H9 (cell line): Measurements from ENCODE around the gene METTL1. TPM values are rescaled to one million over a fixed set of nuclear protein-coding genes. Genes with fewer than 3 reads are reported as not detected.

Experiments
- DNase-seq: peaks from one replicate; pipeline ENCODE4 v3.0.0-alpha.2; 2017
- H2AFZ ChIP-seq: one replicate; pipeline ENCODE4 v1.6.1; 2013; ENCODE audit warnings: mild to moderate bottlenecking, low read length, control low read depth, moderate library complexity
- H2AK5ac ChIP-seq: 2 replicates; pipeline ENCODE4 v1.6.1; 2013; ENCODE audit warnings: low read length, control low read depth, mixed read lengths; ENCODE audit not compliant: insufficient read length
- H2BK120ac ChIP-seq: one replicate; pipeline ENCODE4 v1.6.1; 2013; ENCODE audit warnings: low read depth, mild to moderate bottlenecking, low read length, control low read depth, inconsistent platforms; ENCODE audit not compliant: poor library complexity, severe bottlenecking
- H2BK12ac ChIP-seq: 2 replicates; pipeline ENCODE4 v1.6.1; 2013; ENCODE audit warnings: low read length, control low read depth, mixed read lengths, low read depth; ENCODE audit not compliant: insufficient read length
- H2BK15ac ChIP-seq: 2 replicates; pipeline ENCODE4 v1.6.1; 2013; ENCODE audit warnings: low read depth, low read length, control low read depth
- H2BK20ac ChIP-seq: one replicate; pipeline ENCODE4 v1.6.1; 2013; ENCODE audit warnings: low read depth, mild to moderate bottlenecking, low read length, control low read depth, inconsistent platforms; ENCODE audit not compliant: poor library complexity, severe bottlenecking
- H2BK5ac ChIP-seq: 2 replicates; pipeline ENCODE4 v1.6.1; 2013; ENCODE audit warnings: low read length, control low read depth, mixed read lengths; ENCODE audit not compliant: insufficient read length
- H3K14ac ChIP-seq: 2 replicates; pipeline ENCODE4 v1.6.1; 2013; ENCODE audit warnings: low read length, control low read depth; ENCODE audit not compliant: insufficient read depth
- H3K18ac ChIP-seq: 2 replicates; pipeline ENCODE4 v1.6.1; 2013; ENCODE audit warnings: low read depth, mild to moderate bottlenecking, mixed read lengths, low read length, control low read depth; ENCODE audit not compliant: insufficient read length
- H3K23ac ChIP-seq: 2 replicates; pipeline ENCODE4 v1.6.1; 2013; ENCODE audit warnings: low read length, control low read depth, mixed read lengths, low read depth; ENCODE audit not compliant: insufficient read length
- H3K23me2 ChIP-seq: 2 replicates; pipeline ENCODE4 v1.6.1; 2013; ENCODE audit warnings: low read depth, mild to moderate bottlenecking, mixed read lengths, low read length, control low read depth; ENCODE audit not compliant: insufficient read length, poor library complexity, severe bottlenecking
- H3K27ac ChIP-seq: 2 replicates; pipeline ENCODE4 v1.5.1; 2013; ENCODE audit warnings: low read length, control low read depth, mixed read lengths, low read depth; ENCODE audit not compliant: insufficient read length
- H3K27me3 ChIP-seq: 2 replicates; pipeline ENCODE4 v1.6.1; 2013; ENCODE audit warnings: low read length, control low read depth, inconsistent platforms; ENCODE audit not compliant: insufficient read depth
- H3K4ac ChIP-seq: 2 replicates; pipeline ENCODE4 v1.6.1; 2013; ENCODE audit warnings: low read depth, mild to moderate bottlenecking, control low read depth, inconsistent platforms, low read length, moderate library complexity
- H3K4me1 ChIP-seq: 2 replicates; pipeline ENCODE4 v1.6.1; 2013; ENCODE audit warnings: low read length, control low read depth, inconsistent platforms; ENCODE audit not compliant: insufficient read depth
- H3K4me2 ChIP-seq: 2 replicates; pipeline ENCODE4 v1.6.1; 2013; ENCODE audit warnings: low read length, control low read depth, mixed read lengths; ENCODE audit not compliant: insufficient read length, insufficient read depth
- H3K56ac ChIP-seq: 2 replicates; pipeline ENCODE4 v1.6.1; 2013; ENCODE audit warnings: low read depth, mild to moderate bottlenecking, mixed read lengths, low read length, control low read depth; ENCODE audit not compliant: insufficient read length
- H3K79me1 ChIP-seq: 2 replicates; pipeline ENCODE4 v1.6.1; 2013; ENCODE audit warnings: low read depth, mild to moderate bottlenecking, moderate library complexity, low read length, control low read depth, inconsistent platforms; ENCODE audit not compliant: insufficient read depth, poor library complexity, severe bottlenecking
- H3K79me2 ChIP-seq: 2 replicates; pipeline ENCODE4 v1.6.1; 2013; ENCODE audit warnings: low read length, control low read depth, inconsistent platforms; ENCODE audit not compliant: insufficient read depth
- H3K9ac ChIP-seq: 2 replicates; pipeline ENCODE4 v1.6.1; 2013; ENCODE audit warnings: low read length, control low read depth, mixed read lengths; ENCODE audit not compliant: insufficient read length; ENCODE audit errors: extremely low read depth
- H3K9me3 ChIP-seq: one replicate; pipeline ENCODE4 v1.6.1; 2013; ENCODE audit warnings: low read depth, low read length, inconsistent platforms; ENCODE audit not compliant: control insufficient read depth
- H3T11ph ChIP-seq: one replicate; pipeline ENCODE4 v1.6.1; 2013; ENCODE audit warnings: mild to moderate bottlenecking, low read length, control low read depth, inconsistent platforms
- H4K20me1 ChIP-seq: one replicate; pipeline ENCODE4 v1.6.1; 2013; ENCODE audit not compliant: control insufficient read depth, insufficient read length, insufficient read depth
- H4K5ac ChIP-seq: 2 replicates; pipeline ENCODE4 v1.6.1; 2013; ENCODE audit warnings: low read depth, mild to moderate bottlenecking, mixed read lengths, low read length, control low read depth; ENCODE audit not compliant: insufficient read length
- H4K8ac ChIP-seq: replicated peaks from 2 replicates; pipeline ENCODE4 v1.6.1; 2013; ENCODE audit warnings: low read length, control low read depth, mixed read lengths, low read depth; ENCODE audit not compliant: insufficient read length
- H4K91ac ChIP-seq: 2 replicates; pipeline ENCODE4 v1.6.1; 2013; ENCODE audit warnings: low read depth, mild to moderate bottlenecking, moderate library complexity, mixed read lengths, low read length, control low read depth; ENCODE audit not compliant: insufficient read length
- H3K27ac Mint-ChIP-seq, 3 experiments: 2 replicates in 2 of 3; 3 replicates in 1 of 3; pipeline ENCODE4 v1.8.0; 2020 to 2021; ENCODE audit warnings: mixed read lengths in 3 of 3, mild to moderate bottlenecking in 1 of 3, moderate library complexity in 1 of 3
- H3K27me3 Mint-ChIP-seq: 2 replicates; pipeline ENCODE4 v1.8.0; 2021; ENCODE audit warnings: low read depth, mild to moderate bottlenecking, moderate library complexity, mixed read lengths
- H3K36me3 Mint-ChIP-seq, 3 experiments: 2 replicates in 2 of 3; 3 replicates in 1 of 3; pipeline ENCODE4 v1.8.0; 2020 to 2021; ENCODE audit warnings: low read depth in 3 of 3, mixed read lengths in 3 of 3; ENCODE audit not compliant: insufficient read depth in 1 of 3
- H3K4me1 Mint-ChIP-seq, 2 experiments: 2 replicates each; pipeline ENCODE4 v1.8.0; 2020; ENCODE audit warnings: mixed read lengths in 2 of 2
- H3K4me3 Mint-ChIP-seq, 2 experiments: 2 replicates in 1 of 2; 3 replicates in 1 of 2; pipeline ENCODE4 v1.8.0; 2020 to 2021; ENCODE audit warnings: mild to moderate bottlenecking in 2 of 2, mixed read lengths in 2 of 2, moderate library complexity in 1 of 2
- H3K9me3 Mint-ChIP-seq, 2 experiments: 2 replicates in 1 of 2; 3 replicates in 1 of 2; pipeline ENCODE4 v1.8.0; 2020; ENCODE audit warnings: mild to moderate bottlenecking in 2 of 2, mixed read lengths in 2 of 2, moderate library complexity in 1 of 2
- WGBS: extraction: QIAGEN DNeasy Blood & Tissue Kit; methylation state at CpG from one replicate; pipeline ENCODE4 v1.1.7; 2013; ENCODE audit warnings: missing lambda C conversion rate, low lambda C conversion rate, mixed read lengths; ENCODE audit not compliant: insufficient read length; ENCODE audit errors: extremely low coverage; 5-methylcytosine and 5-hydroxymethylcytosine counted together
- total RNA-seq: library from RNA; stranded (reverse); gene quantifications from 2 replicates; pipeline ENCODE4 v1.2.1, GENCODE V29; 2021
- TF ChIP-seq, protein P1 (sequence below): fragments of 200-600 bp; sonication (generic); conservative IDR thresholded peaks from 3 replicates; pipeline ENCODE4 v1.8.0; 2021; ENCODE audit warnings: antibody characterized with exemption, mild to moderate bottlenecking

Gene METTL1
- total RNA-seq, 1 experiment from 2014 or later, result 58.4 TPM

DNA sequence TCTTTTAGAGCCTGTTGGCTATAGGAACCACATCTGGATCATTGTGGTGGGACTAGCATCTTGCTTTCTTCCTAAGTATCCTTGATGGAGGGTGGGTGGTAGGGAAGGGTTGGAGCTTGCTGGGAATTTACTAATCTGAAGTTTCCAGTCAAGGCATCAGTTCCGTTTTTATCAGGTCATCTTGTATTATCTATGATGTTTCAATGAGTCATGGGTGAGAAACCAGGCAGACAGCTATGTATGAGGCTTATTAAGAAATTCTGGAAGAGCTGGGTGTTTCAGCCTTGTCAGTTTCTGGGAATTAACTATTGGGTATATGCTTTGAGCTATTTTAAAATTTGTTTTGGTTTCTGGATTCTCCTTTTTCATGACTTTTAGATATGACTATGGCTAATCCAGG, 22.0 kb upstream of the METTL1 start:
- DNase-seq, result no peak
- Histone ChIP-seq H3K79me2 (no peaks in the 10 kb centered on the region), H3K14ac (no peak overlapping the region), H2AFZ (no peak overlapping the region), H2BK15ac (no peak overlapping the region), H2BK20ac (no peak overlapping the region), H4K20me1 (no peaks in the 10 kb centered on the region), H3K18ac (no peak overlapping the region), H3K23ac (no peak overlapping the region), H3K4me2 (no peak overlapping the region), H3K23me2 (no peaks in the 10 kb centered on the region), H2BK5ac (no peak overlapping the region), H3K4me1 (no peaks in the 10 kb centered on the region), H4K91ac (no peak overlapping the region), H4K8ac (no peak overlapping the region), H3K56ac (no peak overlapping the region), H4K5ac (no peak overlapping the region), H2AK5ac (no peak overlapping the region), H3K27ac (no peak overlapping the region), H3T11ph (no peak overlapping the region), H3K9ac (no peak overlapping the region), H3K9me3 (no peaks in the 10 kb centered on the region), H3K27me3 (no peaks in the 10 kb centered on the region), H2BK12ac (no peak overlapping the region), H3K79me1 (no peaks in the 10 kb centered on the region), H2BK120ac (no peak overlapping the region), H3K4ac (no peak overlapping the region)
- Mint-ChIP-seq H3K9me3 (no peaks in the 10 kb centered on the region), H3K27ac (no peak overlapping the region), H3K36me3 (peaks cover 24 to 71% (median 55%) of the 10 kb centered on the region in 3 experiments), H3K4me1 (no peaks in the 10 kb centered on the region), H3K4me3 (no peak overlapping the region), H3K27me3 (no peaks in the 10 kb centered on the region)
- no CpG with 5 or more reads among the region's 1 CpG for WGBS
- TF ChIP-seq, protein P1, sequence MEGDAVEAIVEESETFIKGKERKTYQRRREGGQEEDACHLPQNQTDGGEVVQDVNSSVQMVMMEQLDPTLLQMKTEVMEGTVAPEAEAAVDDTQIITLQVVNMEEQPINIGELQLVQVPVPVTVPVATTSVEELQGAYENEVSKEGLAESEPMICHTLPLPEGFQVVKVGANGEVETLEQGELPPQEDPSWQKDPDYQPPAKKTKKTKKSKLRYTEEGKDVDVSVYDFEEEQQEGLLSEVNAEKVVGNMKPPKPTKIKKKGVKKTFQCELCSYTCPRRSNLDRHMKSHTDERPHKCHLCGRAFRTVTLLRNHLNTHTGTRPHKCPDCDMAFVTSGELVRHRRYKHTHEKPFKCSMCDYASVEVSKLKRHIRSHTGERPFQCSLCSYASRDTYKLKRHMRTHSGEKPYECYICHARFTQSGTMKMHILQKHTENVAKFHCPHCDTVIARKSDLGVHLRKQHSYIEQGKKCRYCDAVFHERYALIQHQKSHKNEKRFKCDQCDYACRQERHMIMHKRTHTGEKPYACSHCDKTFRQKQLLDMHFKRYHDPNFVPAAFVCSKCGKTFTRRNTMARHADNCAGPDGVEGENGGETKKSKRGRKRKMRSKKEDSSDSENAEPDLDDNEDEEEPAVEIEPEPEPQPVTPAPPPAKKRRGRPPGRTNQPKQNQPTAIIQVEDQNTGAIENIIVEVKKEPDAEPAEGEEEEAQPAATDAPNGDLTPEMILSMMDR, result no peak
